ENCODE data around the gene TTLL8.

DNA sequence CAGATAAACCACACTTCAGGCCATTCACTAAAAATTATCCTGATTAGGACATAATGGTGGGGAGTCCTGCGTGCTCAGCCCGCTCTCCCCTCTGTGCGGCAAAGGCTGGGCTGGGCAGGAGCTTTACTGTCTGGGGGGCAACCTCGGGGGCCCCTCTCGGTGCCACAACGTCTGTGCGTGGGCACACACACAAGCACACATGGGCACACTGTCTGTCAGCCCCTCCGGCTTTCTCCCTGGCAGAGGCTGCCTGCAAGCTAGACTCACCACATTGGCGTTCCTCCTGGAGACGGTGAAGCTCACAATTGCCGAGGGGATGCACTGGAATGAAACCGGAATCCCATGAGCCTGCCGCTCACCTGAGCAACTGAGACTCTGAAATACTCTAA, 22.0 kb upstream of the TTLL8 start:
- TF ChIP-seq TAF1 (IDR thresholded peaks at IDR 0.05; ENCODE audit: low read depth), result no peak
- no peak for TF ChIP-seq EGR1 (IDR thresholded peaks at IDR 0.05)
- TF ChIP-seq REST (IDR thresholded peaks at IDR 0.05; ENCODE audit: low read depth), result no peak
- TF ChIP-seq EP300 (IDR thresholded peaks at IDR 0.05; ENCODE audit: borderline replicate concordance), result no peak
- no peak for TF ChIP-seq CEBPB (IDR thresholded peaks at IDR 0.05)
- TF ChIP-seq YY1 (IDR thresholded peaks at IDR 0.05; ENCODE audit: low read depth), result no peak
- TF ChIP-seq RAD21 (IDR thresholded peaks at IDR 0.05; ENCODE audit: low read depth), result no peak
- TF ChIP-seq, protein P1, sequence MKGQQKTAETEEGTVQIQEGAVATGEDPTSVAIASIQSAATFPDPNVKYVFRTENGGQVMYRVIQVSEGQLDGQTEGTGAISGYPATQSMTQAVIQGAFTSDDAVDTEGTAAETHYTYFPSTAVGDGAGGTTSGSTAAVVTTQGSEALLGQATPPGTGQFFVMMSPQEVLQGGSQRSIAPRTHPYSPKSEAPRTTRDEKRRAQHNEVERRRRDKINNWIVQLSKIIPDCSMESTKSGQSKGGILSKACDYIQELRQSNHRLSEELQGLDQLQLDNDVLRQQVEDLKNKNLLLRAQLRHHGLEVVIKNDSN (IDR thresholded peaks at IDR 0.05), result no peak
- no peak for TF ChIP-seq CREB1 (IDR thresholded peaks at IDR 0.05; ENCODE audit: low read depth)
- no peak for TF ChIP-seq MAX (IDR thresholded peaks at IDR 0.05)
- TF ChIP-seq ZBTB7A (IDR thresholded peaks at IDR 0.05; ENCODE audit: low read depth), result no peak
- TF ChIP-seq FOXM1 (IDR thresholded peaks at IDR 0.05; ENCODE audit: borderline replicate concordance, low read depth), result no peak
